HepG2 (cell line): Measurements from ENCODE around the gene CD163.

ENCODE experiments used
- ETV6 ChIP-seq: sonication (generic); formaldehyde crosslinking; conservative IDR thresholded peaks from 2 replicates; pipeline ENCODE4 v1.4.0; 2020; ENCODE audit warnings: missing genetic modification reagents
- FOXJ3 ChIP-seq: sonication (generic); formaldehyde crosslinking; IDR thresholded peaks from 2 replicates; pipeline ENCODE4 v1.4.0; 2020; ENCODE audit warnings: missing genetic modification reagents, mild to moderate bottlenecking, borderline replicate concordance
- KDM1A ChIP-seq: IDR thresholded peaks from 2 replicates; pipeline ENCODE4 v1.6.1; 2016; ENCODE audit warnings: missing compliant biosample characterization
- MAZ ChIP-seq, 2 experiments: sonication (generic) in 1 of 2; formaldehyde crosslinking in 1 of 2; IDR thresholded peaks; 2 replicates each; pipeline versions ENCODE4 v1.5.0 to v1.6.1; 2012 to 2020; ENCODE audit warnings: low read depth in 2 of 2, mild to moderate bottlenecking in 2 of 2, borderline replicate concordance in 1 of 2, improper control_type of control experiment in 1 of 2, low read length in 1 of 2, missing genetic modification reagents in 1 of 2, moderate library complexity in 1 of 2
- PHB2 ChIP-seq: fragments of 450-650 bp; IDR thresholded peaks from 2 replicates; pipeline ENCODE4 v1.6.1; 2018; ENCODE audit not compliant: partially characterized antibody
- SIN3B ChIP-seq: fragments of 150-350 bp; IDR thresholded peaks from 2 replicates; pipeline ENCODE4 v1.6.1; 2014; ENCODE audit warnings: low read length
- TBP ChIP-seq: sonication (generic); formaldehyde crosslinking; IDR thresholded peaks from 2 replicates; pipeline ENCODE4 v1.5.0; 2020; ENCODE audit warnings: missing genetic modification reagents
- ZFY ChIP-seq: sonication (generic); formaldehyde crosslinking; IDR thresholded peaks from 2 replicates; pipeline ENCODE4 v1.4.0; 2020; ENCODE audit warnings: missing genetic modification reagents
- ZKSCAN5 ChIP-seq: sonication (generic); formaldehyde crosslinking; IDR thresholded peaks from 2 replicates; pipeline ENCODE4 v1.5.1; 2020; ENCODE audit warnings: mild to moderate bottlenecking, missing genetic modification reagents
- ZNF20 ChIP-seq: sonication (generic); formaldehyde crosslinking; IDR thresholded peaks from 2 replicates; pipeline ENCODE4 v1.4.0; 2020; ENCODE audit warnings: mild to moderate bottlenecking, moderate library complexity, missing genetic modification reagents

GRCh38 chr12:7434670-7435069, 68.9 kb downstream of the CD163 start:
- TF ChIP-seq ZNF20 (no peak), SIN3B (no peak), FOXJ3 (CRISPR knock-in tag) (no peak), ZFY (no peak), ZKSCAN5 (CRISPR knock-in tag) (no peak), KDM1A (CRISPR knock-in tag) (no peak), TBP (no peak), MAZ (IDR thresholded peaks at IDR 0.05; ENCODE audit: borderline replicate concordance, low read depth, low read length) (no peak), MAZ (CRISPR knock-in tag; IDR thresholded peaks at IDR 0.05; ENCODE audit: low read depth) (no peak), PHB2 (no peak), ETV6 (CRISPR knock-in tag) (no peak)
